NCI-H2196 (cell line): Measurements from ENCODE around the gene CRKL.

Experiments used
- DNase-seq: peaks from one replicate; lab custom pipeline; 2025; ENCODE audit not compliant: unreplicated experiment; lab: John Stamatoyannopoulos, UW

CRKL gene

GRCh38 chr22:20951151-20951931, 34.1 kb downstream of the CRKL start:
- DNase-seq: no peak

GRCh38 chr22:20951932-20952380, 34.7 kb downstream of the CRKL start:
- DNase-seq: no peak

GRCh38 chr22:20952544-20953341, 35.5 kb downstream of the CRKL start:
- peak; percentile 15 for DNase-seq

- no peak for DNase-seq
Observed at GRCh38 chr22:20953342-20953608, 36.1 kb downstream of the CRKL start.

- no peak for DNase-seq
Observed at GRCh38 chr22:20953668-20954500, 36.7 kb downstream of the CRKL start.

- no peak for DNase-seq
Observed at GRCh38 chr22:20955548-20955947, 38.3 kb downstream of the CRKL start.

GRCh38 chr22:20956258-20957101, 39.3 kb downstream of the CRKL start:
- no peak for DNase-seq

GRCh38 chr22:20957102-20957682, 40.0 kb downstream of the CRKL start:
- DNase-seq: no peak

GRCh38 chr22:20957683-20958431, 40.6 kb downstream of the CRKL start:
- DNase-seq: no peak

GRCh38 chr22:20959578-20960461, 42.6 kb downstream of the CRKL start:
- no peak for DNase-seq

- DNase-seq: no peak
Observed at GRCh38 chr22:20960609-20961008, 43.4 kb downstream of the CRKL start.

- DNase-seq: no peak
Observed at GRCh38 chr22:20962491-20962945, 45.3 kb downstream of the CRKL start.

GRCh38 chr22:20963201-20964052, 46.2 kb downstream of the CRKL start:
- DNase-seq: no peak

GRCh38 chr22:20964090-20964798, 47.0 kb downstream of the CRKL start:
- DNase-seq: no peak

GRCh38 chr22:20964799-20965103, 47.5 kb downstream of the CRKL start:
- no peak for DNase-seq

GRCh38 chr22:20965104-20965887, 48.1 kb downstream of the CRKL start:
- no peak for DNase-seq
